GM19468 (cell line): Measurements from ENCODE around the gene IQSEC1.

ENCODE experiments used
- ATAC-seq: cut with Tn5 transposase; IDR thresholded peaks from one replicate; pipeline ENCODE4 v1.9.1; 2021; ENCODE audit warnings: mild to moderate bottlenecking, moderate library complexity, moderate number of reproducible peaks; ENCODE audit not compliant: unreplicated experiment; ENCODE audit errors: extremely low read depth

IQSEC1 gene

GRCh38 chr3:12977117-12977808, 96.0 kb downstream of the IQSEC1 start:
- no peak for ATAC-seq

- no peak for ATAC-seq
Measured at GRCh38 chr3:12975748-12976522, 97.3 kb downstream of the IQSEC1 start.

- ATAC-seq: no peak
Measured at GRCh38 chr3:12974819-12975218, 98.4 kb downstream of the IQSEC1 start.

GRCh38 chr3:12974334-12974733, 98.9 kb downstream of the IQSEC1 start:
- ATAC-seq: no peak

- no peak for ATAC-seq
Measured at GRCh38 chr3:12973827-12974226, 99.4 kb downstream of the IQSEC1 start.

GRCh38 chr3:12972781-12973702, 100.2 kb downstream of the IQSEC1 start:
- no peak for ATAC-seq

GRCh38 chr3:12972043-12972442, 101.2 kb downstream of the IQSEC1 start:
- ATAC-seq: no peak

- ATAC-seq: no peak
Measured at GRCh38 chr3:12970684-12971083, 102.5 kb downstream of the IQSEC1 start.

- ATAC-seq: no peak
Measured at GRCh38 chr3:12969486-12969885, 103.7 kb downstream of the IQSEC1 start.

- ATAC-seq: no peak
Measured at GRCh38 chr3:12968541-12968940, 104.7 kb downstream of the IQSEC1 start.

- peak; percentile 13 for ATAC-seq
Measured at GRCh38 chr3:12967606-12968351, 105.5 kb downstream of the IQSEC1 start.

GRCh38 chr3:12966847-12967605, 106.2 kb downstream of the IQSEC1 start:
- ATAC-seq: peak; percentile 9

GRCh38 chr3:12965999-12966846, 107.0 kb downstream of the IQSEC1 start:
- no peak for ATAC-seq

GRCh38 chr3:12964711-12965612, 108.3 kb downstream of the IQSEC1 start:
- ATAC-seq: no peak

- ATAC-seq: no peak
Measured at GRCh38 chr3:12963922-12964701, 109.1 kb downstream of the IQSEC1 start.

GRCh38 chr3:12963231-12963896, 109.9 kb downstream of the IQSEC1 start:
- ATAC-seq: no peak
